HepG2 (cell line): ENCODE data around the gene SNX18. TPM values are rescaled to one million over a fixed set of nuclear protein-coding genes. Genes with fewer than 3 reads are reported as not detected.
"Not testable (repeated sequence)": the region's sequence is repeated elsewhere in the genome, so short reads cannot be mapped to it uniquely, and the experiment has no call there.

Experiments
- ATAC-seq: fragments of 200-7000 bp; cut with Tn5 transposase; 3 replicates; pipeline ENCODE4 v1.9.1; 2020; ENCODE audit warnings: mild to moderate bottlenecking, moderate library complexity
- BruUV-seq: library from RNA; stranded (reverse); fragments of 400-500 nt; replicated peaks from 2 replicates; lab custom pipeline; 2021; lab: Mats Ljungman, UMichigan
- CTCF ChIA-PET: fragments of 300-600 bp; formaldehyde crosslinking; extraction: SDS; loops from one replicate; lab custom pipeline; 2021; ENCODE audit warnings: low total read pairs, inconsistent platforms, low intra/inter-chr PET ratio; lab: Yijun Ruan, JAX
- POLR2A ChIA-PET: fragments of 350-600 bp; sonication (Branson Sonifier 250); formaldehyde crosslinking; loops from one replicate; lab custom pipeline; 2020; ENCODE audit warnings: antibody characterized with exemption, inconsistent platforms; lab: Yijun Ruan, JAX
- DNase-seq: peaks from one replicate; pipeline ENCODE4 v3.0.0-alpha.2; 2015; ENCODE audit warnings: low spot score
- FAIRE-seq: peaks from 3 replicates; lab custom pipeline; 2011; peaks lifted over from hg19 to GRCh38; lab: Jason Lieb, UNC
- H2AFZ ChIP-seq: one replicate; pipeline ENCODE4 v1.6.1; 2011; ENCODE audit warnings: low read length, inconsistent platforms
- H3K27ac ChIP-seq: fragments of 300-600 bp; 3 replicates; pipeline ENCODE4 v1.8.0; 2011; ENCODE audit warnings: mixed run types, mild to moderate bottlenecking, mixed read lengths, low read length, inconsistent platforms; ENCODE audit not compliant: insufficient read depth; ENCODE audit errors: extremely low read length
- H3K27me3 ChIP-seq, 2 experiments: fragments of 200-600 bp in 1 of 2; 2 replicates in 1 of 2; 3 replicates in 1 of 2; pipeline versions ENCODE4 v1.6.0 to v1.8.0; 2011; ENCODE audit warnings: low read length in 2 of 2, mild to moderate bottlenecking in 2 of 2, moderate library complexity in 2 of 2, inconsistent platforms in 1 of 2; ENCODE audit not compliant: insufficient read depth in 2 of 2, control insufficient read depth in 1 of 2
- H3K36me3 ChIP-seq, 2 experiments: fragments of 200-600 bp in 1 of 2; replicated peaks in 1 of 2; 2 replicates in 1 of 2; 3 replicates in 1 of 2; pipeline versions ENCODE4 v1.5.1 to v1.8.0; 2011; ENCODE audit warnings: low read length in 2 of 2, inconsistent platforms in 1 of 2; ENCODE audit not compliant: insufficient read depth in 2 of 2, control insufficient read depth in 1 of 2
- H3K4me1 ChIP-seq: 2 replicates; pipeline ENCODE4 v1.5.1; 2012; ENCODE audit warnings: low read length, inconsistent platforms; ENCODE audit not compliant: insufficient read depth
- H3K4me2 ChIP-seq: 2 replicates; pipeline ENCODE4 v1.6.0; 2011; ENCODE audit warnings: low read depth, low read length, inconsistent platforms
- H3K4me3 ChIP-seq, 3 experiments: fragments of 200-600 bp in 1 of 3; sonication (generic), shearing (Covaris generic) in 1 of 3; replicated peaks in 1 of 3; 2 replicates each; pipeline ENCODE4 v1.5.1; 2011 to 2016; ENCODE audit warnings: low read length in 3 of 3, inconsistent platforms in 2 of 3, low read depth in 2 of 3, mild to moderate bottlenecking in 2 of 3, control low read depth in 1 of 3, mixed read lengths in 1 of 3; ENCODE audit not compliant: insufficient read depth in 1 of 3
- H3K79me2 ChIP-seq: one replicate; pipeline ENCODE4 v1.6.1; 2011; ENCODE audit warnings: low read length, inconsistent platforms; ENCODE audit not compliant: insufficient read depth
- H3K9ac ChIP-seq: 2 replicates; pipeline ENCODE4 v1.6.0; 2011; ENCODE audit warnings: mild to moderate bottlenecking, low read depth, low read length, inconsistent platforms; ENCODE audit not compliant: insufficient read depth
- H3K9me3 ChIP-seq: 2 replicates; pipeline ENCODE4 v1.5.1; 2012; ENCODE audit warnings: mild to moderate bottlenecking, low read length
- H4K20me1 ChIP-seq: 2 replicates; pipeline ENCODE4 v1.6.0; 2011; ENCODE audit warnings: inconsistent platforms, mild to moderate bottlenecking, low read length, moderate library complexity; ENCODE audit not compliant: insufficient read depth
- FOXK2 ChIP-seq: fragments of 450-650 bp; IDR thresholded peaks from 2 replicates; pipeline ENCODE4 v1.6.1; 2016
- MAFK ChIP-seq, 2 experiments: IDR thresholded peaks in 1 of 2; conservative IDR thresholded peaks in 1 of 2; 2 replicates each; pipeline ENCODE4 v1.6.1; 2011; ENCODE audit warnings: improper control_type of control experiment in 2 of 2, low read length in 2 of 2
- MAX ChIP-seq: IDR thresholded peaks from 2 replicates; pipeline ENCODE4 v1.6.1; 2012; ENCODE audit warnings: inconsistent platforms
- PHF20 ChIP-seq: sonication (generic); formaldehyde crosslinking; IDR thresholded peaks from 2 replicates; pipeline ENCODE4 v1.5.0; 2020; ENCODE audit warnings: mild to moderate bottlenecking, missing genetic modification reagents
- POLR2A ChIP-seq, 2 experiments: IDR thresholded peaks; 2 replicates each; pipeline ENCODE4 v1.6.1; 2011; ENCODE audit warnings: low read depth in 2 of 2, low read length in 2 of 2, mild to moderate bottlenecking in 1 of 2, moderate library complexity in 1 of 2; ENCODE audit not compliant: insufficient read depth in 1 of 2
- RFXAP ChIP-seq: sonication (generic); formaldehyde crosslinking; IDR thresholded peaks from 2 replicates; pipeline ENCODE4 v1.4.0; 2020; ENCODE audit warnings: missing genetic modification reagents, borderline replicate concordance
- SALL1 ChIP-seq: sonication (generic); formaldehyde crosslinking; IDR thresholded peaks from 2 replicates; pipeline ENCODE4 v1.8.0; 2022; ENCODE audit warnings: mild to moderate bottlenecking, missing genetic modification reagents
- SIX1 ChIP-seq: sonication (generic); formaldehyde crosslinking; IDR thresholded peaks from 2 replicates; pipeline ENCODE4 v1.4.0; 2020; ENCODE audit warnings: missing genetic modification reagents, borderline replicate concordance
- ZGPAT ChIP-seq: IDR thresholded peaks from 2 replicates; pipeline ENCODE4 v1.6.1; 2016; ENCODE audit warnings: mild to moderate bottlenecking
- ZNF674 ChIP-seq: sonication (generic); formaldehyde crosslinking; IDR thresholded peaks from 2 replicates; pipeline ENCODE4 v1.5.0; 2020; ENCODE audit warnings: low read depth, mild to moderate bottlenecking, missing genetic modification reagents
- ZNF713 ChIP-seq: sonication (generic); formaldehyde crosslinking; IDR thresholded peaks from 2 replicates; pipeline ENCODE4 v1.4.0; 2020; ENCODE audit warnings: mild to moderate bottlenecking, missing genetic modification reagents
- WGBS: methylation state at CpG from one replicate; pipeline ENCODE4 v1.1.6; 2017; ENCODE audit warnings: low lambda C conversion rate; 5-methylcytosine and 5-hydroxymethylcytosine counted together
- in situ Hi-C: cut with HindIII; loops from 2 replicates; pipeline ENCODE4 v1.10.0; 2017; ENCODE audit warnings: low pct_unique_long_range_greater_than_20kb; ENCODE audit not compliant: extremely low pct_ligation_motif_present
- intact Hi-C: fragments of 100-400 bp; cut with micrococcal nuclease; formaldehyde crosslinking; loops from one replicate; pipeline ENCODE4 v1.10.0; 2022; ENCODE audit not compliant: unreplicated experiment
- polyA plus RNA-seq, 8 experiments: library from polyadenylated mRNA; depleted of rRNA in 3 of 8; stranded (reverse) in 7 of 8; unstranded in 1 of 8; fragments of >200 nt; fragmentation: Illumina TruSeq in 4 of 8; extraction: Trizol in 4 of 8; gene quantifications; 2 replicates each; pipeline versions ENCODE4 v1.2.1 to v1.2.3, GENCODE V29; 2011 to 2016; ENCODE audit warnings: low read depth in 4 of 8, missing spikeins in 1 of 8, mixed read lengths in 1 of 8; ENCODE audit not compliant: insufficient read depth in 1 of 8
- total RNA-seq, 5 experiments: library from RNA; depleted of rRNA; stranded (reverse); fragments of >200 nt; fragmentation: Illumina TruSeq; extraction: Trizol; gene quantifications; 2 replicates each; pipeline ENCODE4 v1.2.3, GENCODE V29; 2016; ENCODE audit warnings: low read depth in 1 of 5

SNX18 gene
- total and polyA plus RNA-seq, 2 of the 13 experiments (the other 11 are each of a cell fraction or from before 2014, with no cell fraction given), result 2.3 to 6.2 TPM

GRCh38 chr5:54485659-54486058 is 31.9 kb upstream of the SNX18 start:
- POLR2A ChIA-PET, CTCF ChIA-PET: not testable (repeated sequence)

GRCh38 chr5:54489648-54489979 is 27.9 kb upstream of the SNX18 start:
- H3K79me2 ChIP-seq, H3K4me2 ChIP-seq, DNase-seq, ATAC-seq, H3K4me3 ChIP-seq, H3K27ac ChIP-seq, H3K27me3 ChIP-seq, BruUV-seq, H3K36me3 ChIP-seq, H4K20me1 ChIP-seq, H3K9ac ChIP-seq, in situ Hi-C loops, H3K4me1 ChIP-seq, H3K9me3 ChIP-seq, H2AFZ ChIP-seq, FAIRE-seq: not testable (repeated sequence)
- WGBS, result 40% methylated on average over 2 of the region's 2 CpGs
- POLR2A ChIA-PET, result interaction anchor here (0.7 kb wide), 1 partner anchor 178 kb away, joined by 4 read pairs; no protein-coding TSS in a partner anchor
- intact Hi-C loops, result loop anchor here (1.0 kb wide), 2 partner anchors 46 to 246 kb away; no protein-coding TSS in a partner anchor
- CTCF ChIA-PET, result interaction anchor here (1.1 to 1.4 kb wide), 2 partner anchors 235 to 246 kb away, joined by 3 to 13 read pairs; no protein-coding TSS in a partner anchor

More at GRCh38 chr5:54485659-54486058, 31.9 kb upstream of the SNX18 start:
- H3K36me3 ChIP-seq, BruUV-seq, H3K27me3 ChIP-seq, intact Hi-C loops, ATAC-seq, FAIRE-seq, H3K9ac ChIP-seq, H2AFZ ChIP-seq, DNase-seq, H3K4me3 ChIP-seq, H3K4me1 ChIP-seq, H3K4me2 ChIP-seq, in situ Hi-C loops, H3K27ac ChIP-seq, H4K20me1 ChIP-seq, H3K79me2 ChIP-seq, H3K9me3 ChIP-seq: not testable (repeated sequence)
- TF ChIP-seq MAFK (conservative IDR thresholded peaks at IDR 0.05 in 1 of 2, IDR thresholded peaks at IDR 0.05 in 1 of 2; ENCODE audit: low read length in 2 of 2), result peak in 1 of 2 experiments; percentile 45; a peak in 2 of 4 replicates

GRCh38 chr5:54491326-54491725 is 26.2 kb upstream of the SNX18 start:
- in situ Hi-C loops (no loop called here), intact Hi-C loops (no loop called here)
- TF ChIP-seq FOXK2 (no peak), SALL1 (CRISPR knock-in tag) (no peak), POLR2A (IDR thresholded peaks at IDR 0.05; ENCODE audit: insufficient read depth in 1 of 2, low read depth in 2 of 2, low read length in 2 of 2) (no peak), PHF20 (no peak), SIX1 (CRISPR knock-in tag) (no peak), ZNF713 (CRISPR knock-in tag) (no peak), ZGPAT (CRISPR knock-in tag) (no peak), RFXAP (CRISPR knock-in tag) (no peak), MAX (no peak), ZNF674 (CRISPR knock-in tag) (no peak)
- ATAC-seq (no peak), DNase-seq (no peak), FAIRE-seq (no peak)
- ChIA-PET POLR2A (no interaction called here), CTCF (no interaction called here)
- no peaks in the 10 kb centered on the region for H4K20me1 ChIP-seq
- H3K4me1 ChIP-seq, result no peaks in the 10 kb centered on the region
- WGBS, result 0% methylated on average over 1 of the region's 1 CpG
- no peaks in the 10 kb centered on the region for H3K27me3 ChIP-seq
- H3K9ac ChIP-seq, result no peak overlapping the region
- no peaks in the 10 kb centered on the region for H3K79me2 ChIP-seq
- H3K4me3 ChIP-seq, result no peak overlapping the region
- no peak overlapping the region for H3K27ac ChIP-seq
- H3K36me3 ChIP-seq, result no peaks in the 10 kb centered on the region
- H2AFZ ChIP-seq, result no peak overlapping the region
- H3K9me3 ChIP-seq, result no peaks in the 10 kb centered on the region
- no TSS peak for BruUV-seq
- H3K4me2 ChIP-seq, result no peak overlapping the region
